LNCaP clone FGC (cell line): ENCODE results near the gene MCFD2.

Experiments
- DNase-seq: peaks from one replicate; pipeline ENCODE4 v3.0.0-alpha.2; 2011; ENCODE audit warnings: low read depth
- H3K4me3 ChIP-seq: 2 replicates; pipeline ENCODE4 v1.5.1; 2011; ENCODE audit warnings: mild to moderate bottlenecking, low read depth, low read length, control low read depth
- TF ChIP-seq, protein P1 (sequence below): IDR thresholded peaks from 2 replicates; pipeline ENCODE4 v1.5.1; 2012; ENCODE audit warnings: mild to moderate bottlenecking; ENCODE audit not compliant: control insufficient read depth, insufficient read depth; ENCODE audit errors: extremely low read depth

The MCFD2 gene

DNA sequence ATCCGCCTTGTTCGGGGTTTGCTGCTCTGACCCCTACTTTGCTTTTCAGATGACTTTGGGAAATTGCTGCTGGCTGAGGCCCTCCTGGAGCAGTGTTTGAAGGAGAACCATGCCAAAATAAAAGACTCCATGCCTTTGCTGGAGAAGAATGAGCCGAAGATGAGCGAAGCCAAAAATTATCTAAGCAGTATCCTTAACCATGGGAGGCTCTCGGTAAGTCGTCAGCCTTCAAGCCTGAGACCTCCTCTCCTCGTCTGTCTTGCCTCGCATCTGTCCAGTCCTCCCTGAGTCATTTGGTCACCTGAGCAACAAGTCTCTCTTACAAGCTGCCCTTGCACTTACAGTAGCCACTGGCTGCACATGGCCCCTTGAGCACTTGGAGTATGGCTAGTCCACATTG, 34.7 kb upstream of the MCFD2 start:
- no peak for DNase-seq
- TF ChIP-seq, protein P1, sequence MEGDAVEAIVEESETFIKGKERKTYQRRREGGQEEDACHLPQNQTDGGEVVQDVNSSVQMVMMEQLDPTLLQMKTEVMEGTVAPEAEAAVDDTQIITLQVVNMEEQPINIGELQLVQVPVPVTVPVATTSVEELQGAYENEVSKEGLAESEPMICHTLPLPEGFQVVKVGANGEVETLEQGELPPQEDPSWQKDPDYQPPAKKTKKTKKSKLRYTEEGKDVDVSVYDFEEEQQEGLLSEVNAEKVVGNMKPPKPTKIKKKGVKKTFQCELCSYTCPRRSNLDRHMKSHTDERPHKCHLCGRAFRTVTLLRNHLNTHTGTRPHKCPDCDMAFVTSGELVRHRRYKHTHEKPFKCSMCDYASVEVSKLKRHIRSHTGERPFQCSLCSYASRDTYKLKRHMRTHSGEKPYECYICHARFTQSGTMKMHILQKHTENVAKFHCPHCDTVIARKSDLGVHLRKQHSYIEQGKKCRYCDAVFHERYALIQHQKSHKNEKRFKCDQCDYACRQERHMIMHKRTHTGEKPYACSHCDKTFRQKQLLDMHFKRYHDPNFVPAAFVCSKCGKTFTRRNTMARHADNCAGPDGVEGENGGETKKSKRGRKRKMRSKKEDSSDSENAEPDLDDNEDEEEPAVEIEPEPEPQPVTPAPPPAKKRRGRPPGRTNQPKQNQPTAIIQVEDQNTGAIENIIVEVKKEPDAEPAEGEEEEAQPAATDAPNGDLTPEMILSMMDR: no peak
- no peak overlapping the region for H3K4me3 ChIP-seq

GRCh38 chr2:46947841-46948240, 32.2 kb upstream of the MCFD2 start:
- TF ChIP-seq, protein P1: no peak
- no peak for DNase-seq
- H3K4me3 ChIP-seq: no peak overlapping the region

GRCh38 chr2:46945671-46946070, 30.1 kb upstream of the MCFD2 start:
- no peak for DNase-seq
- H3K4me3 ChIP-seq: no peak overlapping the region
- TF ChIP-seq, protein P1: no peak

- TF ChIP-seq, protein P1: no peak
- no peak overlapping the region for H3K4me3 ChIP-seq
- DNase-seq: no peak
These were observed 28.5 kb upstream of the MCFD2 start for GRCh38 chr2:46943881-46944798.

GRCh38 chr2:46942891-46943626, 27.5 kb upstream of the MCFD2 start:
- TF ChIP-seq, protein P1: no peak
- no peak for DNase-seq
- H3K4me3 ChIP-seq: no peak overlapping the region

GRCh38 chr2:46942143-46942526, 26.5 kb upstream of the MCFD2 start:
- DNase-seq: no peak
- TF ChIP-seq, protein P1: no peak

More at GRCh38 chr2:46942143-46942526, 26.5 kb upstream of the MCFD2 start:
- H3K4me3 ChIP-seq: peak overlapping the region; percentile 56
